ENCODE measurements around the gene PIGQ.

Gene PIGQ

GRCh38 chr16:631808-632358 lies 62.1 kb downstream of the PIGQ start:
- Histone ChIP-seq H3K27me3 (replicated peaks; ENCODE audit: control insufficient read depth, insufficient read depth, low read length) (no peaks in the 10 kb centered on the region), H3K4me1 (ENCODE audit: control insufficient read depth, insufficient read depth, low read length) (peaks cover 14% of the 10 kb centered on the region), H3K9ac (ENCODE audit: low read length) (no peak overlapping the region), H3K4me3 (ENCODE audit: low read length) (no peak overlapping the region), H3K9me3 (ENCODE audit: control insufficient read depth, low read length) (no peaks in the 10 kb centered on the region), H3K36me3 (ENCODE audit: control insufficient read depth, insufficient read depth, low read length, severe bottlenecking) (peaks cover 16% of the 10 kb centered on the region)
- no peak for DNase-seq (ENCODE audit: low read depth)

- no peak for DNase-seq (ENCODE audit: low read depth)
- Histone ChIP-seq H3K27me3 (replicated peaks; ENCODE audit: control insufficient read depth, insufficient read depth, low read length) (no peaks in the 10 kb centered on the region), H3K36me3 (ENCODE audit: control insufficient read depth, insufficient read depth, low read length, severe bottlenecking) (peaks cover 12% of the 10 kb centered on the region), H3K4me3 (ENCODE audit: low read length) (no peak overlapping the region), H3K9ac (ENCODE audit: low read length) (no peak overlapping the region), H3K9me3 (ENCODE audit: control insufficient read depth, low read length) (no peaks in the 10 kb centered on the region), H3K4me1 (ENCODE audit: control insufficient read depth, insufficient read depth, low read length) (peaks cover 14% of the 10 kb centered on the region)
Measured at GRCh38 chr16:632486-633335, 62.9 kb downstream of the PIGQ start.

GRCh38 chr16:633336-634050 lies 63.7 kb downstream of the PIGQ start:
- H3K9ac ChIP-seq (ENCODE audit: low read length): no peak overlapping the region
- H3K4me1 ChIP-seq (ENCODE audit: control insufficient read depth, insufficient read depth, low read length): peaks cover 14% of the 10 kb centered on the region
- H3K9me3 ChIP-seq (ENCODE audit: control insufficient read depth, low read length): no peaks in the 10 kb centered on the region
- peaks cover 11% of the 10 kb centered on the region for H3K36me3 ChIP-seq (ENCODE audit: control insufficient read depth, insufficient read depth, low read length, severe bottlenecking)
- no peaks in the 10 kb centered on the region for H3K27me3 ChIP-seq (replicated peaks; ENCODE audit: control insufficient read depth, insufficient read depth, low read length)
- H3K4me3 ChIP-seq (ENCODE audit: low read length): no peak overlapping the region
- no peak for DNase-seq (ENCODE audit: low read depth)
